ENCODE data around the gene SPATS2.

DNA sequence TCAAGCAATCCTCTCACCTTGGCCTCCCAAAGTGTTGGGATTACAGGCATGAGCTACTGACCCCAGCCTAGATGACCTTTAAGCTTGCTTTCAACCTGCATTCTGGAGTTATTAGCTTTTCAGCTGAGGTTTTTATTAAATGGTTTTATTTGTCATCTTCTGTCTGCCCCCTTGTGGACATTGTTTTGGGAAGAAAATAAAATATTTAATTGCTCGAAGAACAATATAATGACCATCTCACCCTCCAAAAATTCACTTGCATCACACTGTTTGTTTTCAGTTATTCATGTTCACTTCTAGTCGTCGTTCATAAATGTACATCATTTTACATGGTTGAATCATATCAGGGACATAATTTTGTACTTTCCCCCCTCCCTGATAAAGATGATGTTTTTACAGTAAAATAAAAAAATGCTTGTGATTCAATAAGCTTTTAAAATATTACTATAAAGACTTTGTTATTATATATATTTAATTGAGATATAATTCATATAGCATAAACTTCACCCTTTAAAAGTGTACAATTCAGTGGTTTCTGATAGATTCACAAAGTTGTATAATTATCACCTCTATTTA, 10.1 kb upstream of the SPATS2 start:
- TF ChIP-seq, protein P1, sequence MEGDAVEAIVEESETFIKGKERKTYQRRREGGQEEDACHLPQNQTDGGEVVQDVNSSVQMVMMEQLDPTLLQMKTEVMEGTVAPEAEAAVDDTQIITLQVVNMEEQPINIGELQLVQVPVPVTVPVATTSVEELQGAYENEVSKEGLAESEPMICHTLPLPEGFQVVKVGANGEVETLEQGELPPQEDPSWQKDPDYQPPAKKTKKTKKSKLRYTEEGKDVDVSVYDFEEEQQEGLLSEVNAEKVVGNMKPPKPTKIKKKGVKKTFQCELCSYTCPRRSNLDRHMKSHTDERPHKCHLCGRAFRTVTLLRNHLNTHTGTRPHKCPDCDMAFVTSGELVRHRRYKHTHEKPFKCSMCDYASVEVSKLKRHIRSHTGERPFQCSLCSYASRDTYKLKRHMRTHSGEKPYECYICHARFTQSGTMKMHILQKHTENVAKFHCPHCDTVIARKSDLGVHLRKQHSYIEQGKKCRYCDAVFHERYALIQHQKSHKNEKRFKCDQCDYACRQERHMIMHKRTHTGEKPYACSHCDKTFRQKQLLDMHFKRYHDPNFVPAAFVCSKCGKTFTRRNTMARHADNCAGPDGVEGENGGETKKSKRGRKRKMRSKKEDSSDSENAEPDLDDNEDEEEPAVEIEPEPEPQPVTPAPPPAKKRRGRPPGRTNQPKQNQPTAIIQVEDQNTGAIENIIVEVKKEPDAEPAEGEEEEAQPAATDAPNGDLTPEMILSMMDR (IDR thresholded peaks at IDR 0.05) = peak in 11 of 12 donors; percentile 14 to 53 (median 34)
- no peak for TF ChIP-seq POLR2A (IDR thresholded peaks at IDR 0.05)

Data from heart left ventricle (tissue), 13 donors.